Globus pallidus (tissue), 1 donor: ENCODE results near the gene ITPR2.
"Not testable (repeated sequence)": the region's sequence is repeated elsewhere in the genome, so short reads cannot be mapped to it uniquely, and the experiment has no call there.

Source experiments
- DNase-seq: peaks from one replicate; pipeline ENCODE4 v3.0.0-alpha.2; 2015; ENCODE audit warnings: low spot score

Gene ITPR2

DNA sequence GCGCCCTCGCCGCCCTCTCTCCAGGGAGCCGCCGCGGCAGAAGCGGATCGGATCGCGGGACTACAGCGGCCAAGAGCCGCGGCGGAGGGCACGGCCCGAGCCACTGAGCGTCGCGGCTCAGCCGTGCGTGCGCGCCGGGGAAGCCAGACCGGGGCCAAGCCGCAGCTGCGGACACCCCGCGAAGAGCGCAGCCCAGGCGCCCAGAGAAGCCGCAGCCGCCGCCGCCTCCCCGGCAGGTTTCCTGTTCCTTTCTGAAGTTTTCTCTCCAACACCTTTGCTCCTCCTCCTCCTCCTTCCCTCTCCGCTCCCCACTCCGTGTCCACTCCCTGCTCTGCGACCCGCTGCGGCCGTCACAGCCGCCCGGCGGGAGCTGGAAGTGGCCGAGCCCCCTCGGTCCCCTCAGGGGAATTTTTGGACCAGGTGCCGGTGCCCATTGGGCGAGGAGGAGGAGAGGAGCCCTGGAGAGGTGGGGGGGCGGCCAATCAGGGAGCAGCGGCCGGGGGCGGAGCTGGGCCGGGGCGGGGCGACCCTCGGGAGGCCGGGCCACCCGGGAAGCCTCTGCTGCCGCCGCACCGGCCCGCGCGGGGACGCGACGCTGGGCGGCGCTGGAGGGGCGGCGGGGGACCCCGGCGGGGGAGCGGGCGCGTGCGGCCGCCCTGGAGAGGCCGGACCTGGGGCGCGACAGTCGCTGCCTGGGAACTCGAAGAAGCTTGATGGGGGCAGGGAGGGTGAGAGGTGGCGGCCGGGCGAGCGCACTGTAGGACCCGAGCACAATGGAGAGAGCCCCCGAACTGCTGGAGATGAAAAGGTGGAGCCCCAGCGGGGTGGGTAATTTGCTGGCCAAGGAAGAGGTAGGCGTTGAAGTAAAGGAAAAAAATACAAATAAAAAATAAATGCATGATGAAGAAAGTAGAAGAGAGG lies at the start of gene ITPR2:
ITPR2 (minus strand) TSS at position 373 of the 921 bp plus-strand sequence. CDS start 413 bp downstream, outside the sequence.
- peak; percentile 91 for DNase-seq

DNA sequence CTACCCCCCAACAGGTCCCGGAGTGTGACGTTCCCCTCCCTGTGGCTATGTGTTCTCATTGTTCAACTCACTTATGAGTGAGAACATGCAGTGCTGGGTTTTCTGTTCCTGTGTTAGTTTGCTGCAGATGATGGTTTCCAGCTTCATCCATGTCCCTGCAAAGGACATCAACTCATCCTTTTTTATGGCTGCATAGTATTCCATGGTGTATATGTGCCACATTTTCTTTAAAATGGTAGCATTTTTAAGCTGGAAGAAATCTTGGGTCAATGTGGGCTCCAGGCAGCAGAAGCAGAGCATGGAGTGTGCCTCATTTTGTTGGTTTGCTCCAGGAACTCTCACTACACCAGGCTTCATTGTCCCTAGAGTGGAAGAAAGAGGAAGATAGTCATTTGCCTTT lies 47.6 kb upstream of the ITPR2 start:
- DNase-seq = no peak

DNA sequence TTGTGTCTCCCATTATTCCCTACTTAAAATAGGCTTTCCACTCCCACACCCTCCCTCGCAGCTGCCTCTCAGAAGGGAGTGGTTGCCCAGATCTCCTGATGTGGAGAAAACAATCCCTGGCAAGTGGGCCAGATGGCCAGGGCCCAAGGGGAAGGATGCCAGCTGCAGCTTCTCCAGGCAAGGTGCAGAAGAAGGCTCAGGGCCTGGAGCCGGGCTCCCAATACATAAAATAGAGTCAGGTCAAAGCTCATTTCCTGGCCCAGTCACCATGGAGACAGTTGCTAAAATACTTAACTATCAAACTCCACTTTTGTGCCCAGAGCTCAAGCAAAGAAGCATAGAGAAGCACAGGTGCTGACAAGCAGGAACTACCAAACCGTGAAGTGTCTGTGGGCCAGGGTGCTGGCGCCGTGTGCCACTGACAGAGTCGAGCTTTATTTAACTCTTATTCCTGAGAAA lies 45.7 kb upstream of the ITPR2 start:
- DNase-seq = no peak

DNA sequence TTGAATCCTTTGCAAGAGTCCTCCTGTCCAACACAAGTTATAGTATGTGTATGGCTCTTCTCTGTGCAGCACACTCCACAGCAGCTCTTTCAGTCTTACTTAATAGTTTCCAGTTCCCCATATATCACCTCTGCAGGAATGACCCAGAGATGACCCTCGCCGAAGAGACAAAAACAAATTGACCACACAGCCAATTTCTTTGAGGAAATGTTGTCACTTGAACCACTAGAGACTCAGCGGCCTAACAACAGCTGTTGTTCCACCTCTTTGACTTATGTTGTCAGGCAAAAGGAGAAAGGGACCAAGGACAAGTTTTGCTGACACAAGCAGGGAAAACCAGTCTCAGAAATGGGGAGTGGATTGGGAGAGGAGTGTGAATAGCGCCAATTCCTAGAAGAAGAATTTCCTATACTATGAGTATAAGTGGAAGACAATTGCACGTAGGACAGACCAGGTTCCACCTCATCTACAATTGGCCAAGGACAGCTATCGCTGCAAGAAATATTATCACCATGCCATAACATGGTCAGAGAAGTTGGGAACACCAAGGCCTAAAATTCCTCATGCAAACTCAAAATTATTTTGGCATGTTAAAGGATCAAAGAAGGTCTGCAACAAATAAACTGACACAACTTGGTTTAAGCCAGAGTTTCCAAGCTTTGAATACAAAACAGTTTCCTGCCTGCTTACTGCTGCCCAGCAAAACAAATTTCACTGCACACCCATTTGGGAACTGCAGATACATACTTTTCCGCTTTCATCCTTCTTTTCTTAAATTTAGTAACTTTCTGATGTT lies 41.7 kb upstream of the ITPR2 start:
- DNase-seq = no peak

DNA sequence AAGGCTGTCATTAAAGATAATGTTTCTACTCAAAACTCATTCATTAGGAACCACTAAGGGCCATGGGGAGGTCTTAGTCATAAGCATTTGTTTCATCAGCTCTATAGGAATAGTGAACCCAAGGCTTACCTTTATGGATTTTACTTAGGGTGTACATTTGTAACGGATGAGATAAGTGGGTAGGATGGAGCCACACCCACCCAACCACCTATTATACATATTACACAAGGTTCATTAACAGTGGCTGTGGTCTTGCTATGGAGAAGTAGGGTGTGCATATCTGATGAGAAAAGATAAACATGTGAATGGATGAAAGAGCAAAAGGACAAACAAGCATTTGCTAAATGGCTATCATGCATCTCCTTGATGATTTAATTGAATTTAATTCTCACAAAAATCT lies 39.6 kb upstream of the ITPR2 start:
- DNase-seq = no peak

DNA sequence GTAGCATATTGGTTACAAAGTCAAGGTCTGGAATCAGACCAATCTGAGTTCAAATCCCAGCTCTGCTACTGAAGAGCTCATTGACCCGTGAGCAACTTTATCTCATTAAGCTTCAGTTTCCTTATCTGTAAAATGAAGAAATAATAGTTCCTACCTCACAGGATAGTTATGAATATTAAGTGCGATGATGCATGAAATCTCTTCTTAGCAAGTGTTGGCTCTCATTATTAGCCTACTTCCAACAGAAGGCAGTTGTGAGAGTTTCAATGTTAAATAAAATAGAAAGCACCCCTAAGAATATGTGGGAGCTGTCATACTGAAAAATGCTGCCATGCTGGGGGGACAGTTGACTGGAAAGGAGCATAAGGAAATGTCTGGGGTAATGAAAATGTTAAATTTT lies 39.0 kb upstream of the ITPR2 start:
- DNase-seq = no peak

DNA sequence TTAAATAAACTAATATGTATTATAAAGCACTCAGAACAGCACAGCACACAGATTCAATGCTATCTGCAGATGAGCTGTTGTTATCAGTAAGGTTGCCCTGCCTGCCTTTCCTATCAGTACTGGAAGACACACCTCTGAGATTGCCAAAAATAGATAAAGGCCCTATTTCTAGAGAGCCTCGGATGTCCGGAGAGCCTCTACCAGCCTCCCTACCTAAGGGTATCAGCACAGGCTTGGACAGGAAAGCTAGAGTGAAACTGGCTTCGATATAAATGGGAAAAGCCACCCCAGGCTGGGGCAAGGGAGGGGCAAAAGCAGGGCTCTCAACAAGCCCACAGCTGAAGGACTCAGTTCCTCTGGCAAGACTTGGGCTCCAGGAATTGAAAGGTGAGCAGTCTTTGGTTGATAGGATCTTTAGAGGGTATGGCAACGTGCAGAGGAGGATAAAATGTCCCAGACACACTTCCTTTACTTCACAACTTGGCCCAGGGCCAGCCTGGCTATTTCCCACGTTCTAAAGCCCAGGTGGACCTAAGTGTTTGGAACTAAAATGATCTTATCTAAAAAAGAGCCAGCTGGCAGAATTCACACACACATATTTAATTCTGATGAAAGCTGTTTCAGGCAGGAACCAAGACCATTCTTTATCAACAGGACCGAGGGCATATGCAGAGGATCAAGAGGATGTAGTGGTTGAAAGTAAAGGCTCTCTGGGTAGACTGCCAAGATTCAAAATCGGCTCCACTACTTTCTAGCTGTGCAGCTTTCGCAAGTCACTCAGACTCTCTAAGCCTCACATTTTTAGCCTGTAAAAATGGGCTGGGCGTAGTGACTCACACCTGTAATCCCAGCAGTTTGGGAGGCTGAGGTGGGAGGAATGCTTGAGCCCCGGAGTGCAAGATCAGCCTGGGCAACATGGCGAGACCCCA lies 37.8 kb upstream of the ITPR2 start:
- DNase-seq = no peak

DNA sequence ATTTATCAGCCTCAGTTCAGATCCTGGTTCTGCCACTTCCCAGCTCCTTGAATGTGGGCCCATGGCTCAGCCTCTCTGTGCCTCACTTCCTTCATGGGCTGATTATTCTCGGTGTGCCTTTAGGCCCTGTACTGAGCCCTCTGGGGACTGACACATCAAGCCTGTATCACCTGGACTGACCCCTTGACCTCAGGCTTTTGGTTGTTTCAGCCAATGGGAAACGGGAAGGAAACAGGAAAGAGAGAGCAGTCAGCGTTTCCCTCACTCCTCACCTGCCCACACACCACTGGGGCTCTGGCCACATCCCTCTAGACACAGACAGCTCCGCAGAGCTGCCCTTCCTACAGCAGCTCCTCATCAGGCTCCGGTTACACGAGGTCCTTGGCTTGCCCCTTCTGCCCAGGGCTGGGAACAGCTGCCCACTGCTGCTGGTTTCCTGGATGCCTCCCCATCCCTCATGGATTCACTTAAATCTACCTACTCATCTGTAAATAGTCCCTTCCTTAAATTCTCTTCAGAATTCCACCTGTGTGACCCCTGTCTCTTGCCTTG lies 37.0 kb upstream of the ITPR2 start:
- DNase-seq = no peak

DNA sequence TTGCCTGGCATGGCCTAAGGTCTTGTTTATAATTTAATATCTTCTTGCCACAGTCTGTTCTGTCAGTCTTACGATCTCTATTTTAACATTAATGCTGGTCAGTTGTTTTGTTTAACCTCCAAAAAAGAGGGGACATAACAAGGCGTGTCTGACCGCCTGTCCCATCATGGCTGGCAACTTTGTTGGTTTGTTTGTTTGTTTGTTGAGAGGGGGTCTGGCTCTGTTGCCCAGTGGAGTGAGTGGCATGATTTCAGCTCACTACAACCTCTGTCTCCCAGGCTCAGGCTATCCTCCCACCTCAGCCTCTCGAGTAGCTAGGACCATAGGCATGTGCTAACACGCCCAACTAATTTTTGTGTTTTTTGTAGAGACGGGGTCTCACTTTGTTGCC lies 36.1 kb upstream of the ITPR2 start:
- no peak for DNase-seq

DNA sequence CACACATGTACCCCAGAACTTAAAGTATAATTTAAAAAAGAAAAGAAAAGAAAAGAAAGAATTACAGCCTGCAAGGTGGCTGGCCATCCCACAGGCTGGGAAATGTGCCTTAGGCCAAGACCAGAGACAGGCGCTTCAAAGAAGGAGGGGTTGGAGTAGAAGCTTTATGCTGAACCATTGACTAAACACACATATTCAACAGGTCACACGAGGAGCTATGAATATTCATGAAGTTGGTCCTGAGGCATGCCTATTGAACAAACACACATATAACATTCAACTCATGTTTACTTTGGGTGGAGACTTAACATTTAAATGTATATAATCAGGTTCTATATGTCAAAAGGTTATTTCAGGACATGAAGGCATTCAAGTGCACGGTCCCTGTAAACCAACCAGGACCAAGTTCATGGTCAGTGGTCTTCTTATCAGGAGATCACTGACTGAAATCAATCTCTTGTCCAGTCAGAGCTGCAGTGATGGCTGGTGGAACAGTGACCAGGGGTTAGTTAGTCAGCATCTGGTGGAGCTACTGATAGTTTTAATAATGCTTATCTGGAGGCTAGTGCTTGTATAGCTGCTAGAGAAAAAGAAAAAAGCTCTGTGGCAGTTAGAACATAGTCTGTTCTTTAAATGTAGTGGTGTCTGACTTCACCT lies 35.6 kb upstream of the ITPR2 start:
- no peak for DNase-seq

DNA sequence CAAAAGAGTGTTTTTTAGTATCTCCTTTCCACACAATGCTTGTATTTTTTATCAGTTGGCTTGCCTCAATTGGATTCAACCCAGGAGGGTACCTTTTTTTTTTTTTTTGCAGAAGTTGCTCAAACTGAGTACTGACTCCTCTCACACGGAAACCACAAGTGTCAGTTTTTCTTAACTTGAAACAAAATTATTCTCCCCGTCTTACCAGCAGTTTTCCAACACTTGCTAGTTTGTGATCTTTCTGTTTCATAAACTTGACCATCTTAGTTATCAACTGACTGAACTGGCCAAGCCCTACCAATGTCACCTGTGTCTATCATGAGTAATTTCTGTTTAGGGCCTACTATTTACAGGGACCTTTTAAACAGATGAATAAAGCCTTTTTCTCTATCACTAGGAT lies 34.1 kb upstream of the ITPR2 start:
- DNase-seq = no peak

DNA sequence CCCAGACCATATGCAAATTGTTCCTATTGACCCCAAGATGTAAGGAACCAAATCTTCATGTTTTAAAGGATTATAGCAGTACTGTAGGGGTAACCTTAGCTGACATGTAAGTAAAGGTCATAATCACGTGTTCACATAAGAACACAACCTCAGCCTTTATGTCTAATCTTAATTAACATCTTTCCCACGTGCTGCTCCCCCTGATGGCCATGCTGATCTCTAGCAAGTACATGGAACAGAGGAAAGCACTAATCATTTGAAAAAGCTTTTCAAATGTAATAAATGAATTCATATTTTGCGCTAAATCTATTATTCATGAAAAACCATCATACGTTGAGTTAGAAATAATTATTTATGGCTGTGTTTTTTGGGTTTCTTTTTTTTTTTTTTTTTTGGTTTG lies 30.5 kb upstream of the ITPR2 start:
- no peak for DNase-seq

DNA sequence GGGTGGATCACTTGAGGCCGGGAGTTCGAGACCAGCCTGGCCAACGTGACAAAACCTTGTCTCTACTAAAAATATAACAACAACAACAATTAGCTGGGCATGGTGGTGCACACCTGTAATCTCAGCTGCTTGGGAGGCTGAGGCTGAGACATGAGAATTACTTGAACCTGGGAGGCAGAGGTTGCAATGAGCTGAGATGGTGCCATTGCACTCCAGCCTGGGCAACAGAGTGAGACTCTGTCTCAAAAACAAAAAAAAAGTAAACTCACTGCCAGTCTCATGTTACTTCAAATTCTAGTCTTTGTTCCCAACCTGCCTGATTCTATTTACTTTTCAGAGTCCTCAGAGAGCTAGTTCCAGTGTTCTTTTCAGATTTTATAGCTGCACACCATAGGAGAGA lies 29.8 kb upstream of the ITPR2 start:
- DNase-seq = not testable (repeated sequence)

DNA sequence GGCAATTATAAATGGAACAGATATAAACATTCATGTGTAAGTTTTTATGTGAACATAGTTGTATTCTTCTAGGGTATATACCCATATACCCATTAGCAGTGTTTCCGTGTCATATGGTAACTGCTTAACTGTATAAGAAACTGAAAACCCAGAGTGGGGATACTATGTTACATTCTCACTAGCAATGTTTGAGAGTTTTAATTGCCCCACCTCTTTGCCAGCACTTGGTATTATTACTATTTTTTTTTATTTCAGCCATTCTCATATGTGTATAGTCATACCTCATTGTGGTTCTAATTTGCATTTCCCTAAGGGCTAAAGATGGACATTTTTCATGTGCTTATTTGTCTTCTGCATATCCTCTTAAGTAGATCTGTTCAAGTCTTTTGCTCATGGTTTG lies 28.7 kb upstream of the ITPR2 start:
- DNase-seq = no peak

DNA sequence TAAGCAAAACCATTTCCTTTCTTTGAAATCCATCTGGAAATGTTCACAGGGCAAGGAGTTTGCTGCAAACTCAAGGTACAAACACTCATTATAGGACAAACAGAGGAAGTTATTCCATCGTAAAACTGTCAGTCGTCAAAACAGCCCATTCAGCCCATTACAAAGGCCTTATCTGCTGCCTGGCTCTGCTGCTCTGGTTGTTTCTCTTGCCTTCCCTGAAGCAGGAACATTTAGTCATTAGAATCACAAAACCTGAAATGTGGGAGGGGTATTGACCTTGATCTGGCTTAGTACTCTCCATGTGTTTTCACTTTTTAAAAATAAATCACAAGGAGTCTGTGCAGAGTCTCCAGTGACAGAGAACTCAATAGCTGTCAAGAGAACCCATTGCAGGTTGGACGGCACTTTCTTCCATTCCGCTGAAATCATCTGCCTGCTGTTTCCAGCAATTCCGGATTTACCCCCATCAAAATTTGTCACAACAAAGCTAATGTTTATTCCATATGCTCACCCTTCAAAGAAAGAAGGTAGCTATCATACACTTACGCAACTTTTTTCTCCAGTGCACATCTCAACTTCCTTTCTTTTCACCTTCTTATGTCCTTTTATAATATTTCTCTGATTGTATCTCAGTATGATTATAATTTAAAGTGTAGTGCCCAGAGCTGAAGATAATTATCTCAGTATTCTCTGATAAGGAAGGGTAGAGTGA lies 24.6 kb upstream of the ITPR2 start:
- no peak for DNase-seq

DNA sequence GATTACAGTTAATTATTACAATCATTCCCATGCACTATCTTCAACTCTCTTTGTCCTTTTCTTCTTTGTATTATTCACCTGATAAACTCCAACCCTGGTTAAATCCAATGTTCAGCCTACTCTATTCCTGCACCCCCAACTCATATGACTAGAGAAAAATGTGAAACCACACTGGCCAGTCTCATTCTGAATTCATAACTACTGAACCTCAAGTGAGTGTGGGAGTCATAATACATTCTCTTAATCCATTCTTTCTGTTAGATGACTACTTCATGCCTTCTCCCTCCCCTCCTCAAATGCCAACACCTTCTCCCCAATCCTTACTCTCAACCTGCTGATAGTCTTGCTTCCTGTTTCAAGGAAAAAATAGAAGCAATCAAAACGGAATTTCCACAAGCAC lies 22.3 kb upstream of the ITPR2 start:
- DNase-seq = no peak

DNA sequence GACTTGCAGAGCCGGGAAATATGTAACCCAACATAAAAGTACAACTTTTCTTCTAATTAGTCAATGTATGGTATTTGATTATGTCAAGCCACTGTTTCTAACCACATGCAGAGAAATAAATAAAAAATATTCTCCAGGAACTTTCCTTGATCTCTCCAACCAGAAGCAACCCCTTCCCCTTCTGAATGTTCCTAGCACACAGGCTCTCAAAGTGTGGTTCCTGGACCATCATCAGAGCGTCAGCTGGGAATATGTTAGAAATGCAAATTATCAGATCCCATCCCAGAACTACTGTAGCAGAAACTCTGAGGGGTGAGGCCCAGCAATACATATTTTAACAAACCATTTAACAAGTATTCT lies 21.0 kb upstream of the ITPR2 start:
- DNase-seq = no peak

DNA sequence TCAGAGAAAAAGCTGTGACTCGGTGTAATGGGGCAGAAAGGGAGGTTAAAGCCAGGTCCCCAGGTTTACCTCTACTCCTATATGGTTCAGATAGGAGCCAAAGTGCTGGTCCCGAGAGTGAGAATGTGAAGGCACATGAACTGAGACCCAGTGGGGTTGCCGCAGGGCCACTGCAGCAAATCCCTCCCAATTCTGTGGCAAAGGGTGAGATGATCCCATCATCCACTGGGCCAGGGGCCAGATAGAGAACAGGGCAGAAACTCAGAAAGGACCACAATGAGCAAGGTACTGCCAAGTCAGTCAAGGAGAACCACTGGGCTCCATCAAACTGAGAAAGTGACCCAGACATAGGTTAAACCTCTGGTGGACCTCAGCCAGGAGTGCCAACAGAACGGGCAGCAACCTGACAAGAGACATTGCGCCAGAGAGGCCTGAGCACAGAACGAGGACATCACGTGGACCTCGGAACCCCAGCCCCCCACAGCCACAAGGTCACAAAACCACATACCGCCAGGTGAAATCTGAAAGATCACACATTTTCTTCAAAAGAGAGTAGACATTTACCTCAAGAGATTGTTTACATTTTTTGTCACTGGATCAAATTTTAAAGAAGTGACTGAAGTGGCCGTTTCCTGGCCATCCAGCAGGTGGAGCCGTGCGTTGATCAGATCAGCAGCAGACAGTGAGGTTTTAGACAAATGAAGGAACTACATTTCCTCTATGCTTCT lies 20.5 kb upstream of the ITPR2 start:
- peak; percentile 68 for DNase-seq

DNA sequence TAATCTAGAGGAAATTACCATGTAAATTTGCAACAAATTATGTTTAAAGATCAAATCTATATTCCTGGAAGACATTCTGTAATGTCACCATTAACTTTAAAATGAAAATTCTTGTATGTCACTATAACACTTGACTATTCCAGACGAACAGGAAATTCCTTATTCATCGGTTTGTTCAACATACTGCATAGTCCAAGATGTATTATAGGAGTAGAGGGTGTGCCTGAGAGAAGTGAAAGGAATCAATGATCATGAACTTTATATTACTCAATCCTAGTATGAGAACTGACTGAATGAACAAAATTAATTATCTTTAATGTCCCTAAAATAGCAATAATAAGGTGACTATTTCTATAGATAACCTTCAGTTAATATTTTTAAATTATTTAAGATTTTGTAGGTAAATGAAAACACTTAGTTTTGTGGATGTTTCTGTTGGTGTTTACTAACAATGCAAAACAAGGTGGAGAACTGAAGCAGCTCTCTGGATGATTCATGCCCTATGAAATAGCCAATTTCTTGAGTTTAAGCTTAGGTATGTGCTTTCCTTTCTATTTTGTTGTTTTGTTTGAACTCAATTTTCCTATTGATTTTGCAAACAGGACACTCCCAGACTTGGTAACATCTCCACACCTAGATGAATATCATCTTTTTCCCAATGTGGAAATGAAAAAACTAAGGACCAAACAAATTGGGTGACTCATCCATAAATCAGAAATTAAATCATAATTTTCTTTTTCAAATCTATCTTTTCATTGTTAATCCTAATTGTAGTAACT lies 18.2 kb upstream of the ITPR2 start:
- DNase-seq = no peak
